C1 segment of cervical spinal cord (tissue), 14 donors: ENCODE results near the gene RNF41.
"Not testable (repeated sequence)": the region's sequence is repeated elsewhere in the genome, so short reads cannot be mapped to it uniquely, and the experiment has no call there.

ENCODE experiments used
- DNase-seq, 14 donors: peaks; one replicate each; lab custom pipeline; 2025; lab: John Stamatoyannopoulos, UW

RNF41 gene

DNA sequence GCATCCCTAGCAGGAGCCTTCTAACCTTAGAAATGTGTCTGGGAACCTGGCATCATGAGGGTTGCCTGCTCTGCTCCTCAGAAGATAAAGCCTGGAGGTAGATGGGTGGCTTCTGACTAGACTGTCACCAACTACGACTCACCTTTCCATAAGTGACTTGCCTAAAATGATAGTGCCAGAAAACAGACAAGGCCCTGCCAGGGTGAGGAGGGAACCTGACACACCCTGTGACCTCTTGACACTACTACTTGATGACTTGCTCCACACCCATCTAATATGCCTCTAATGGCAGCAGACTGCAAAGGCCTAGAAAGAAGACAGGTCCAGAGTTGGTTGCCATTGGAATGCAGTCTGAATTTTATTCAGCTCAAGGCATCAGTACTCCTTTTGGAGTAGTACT is 9.4 kb downstream of the RNF41 start:
- DNase-seq, result no peak

DNA sequence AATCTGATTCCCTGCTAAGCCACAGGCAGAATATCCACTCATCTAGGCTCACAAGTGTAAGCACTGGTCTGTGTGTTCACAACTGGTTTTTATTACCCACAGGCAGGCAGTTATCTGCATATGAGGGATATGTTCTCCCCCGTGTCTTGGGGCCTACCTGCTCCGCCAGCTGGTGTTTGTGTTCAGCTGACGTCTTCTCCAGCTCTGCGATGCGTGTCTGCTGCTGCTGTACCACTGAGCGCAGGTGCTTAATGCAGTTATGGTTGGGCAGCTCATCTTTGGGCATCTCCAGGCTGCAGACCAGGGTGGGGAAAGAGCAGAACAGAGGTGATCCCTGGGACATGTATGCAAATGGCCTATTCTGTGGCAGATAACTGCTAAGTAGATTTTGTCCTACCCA is 13.7 kb downstream of the RNF41 start:
- DNase-seq, result no peak

DNA sequence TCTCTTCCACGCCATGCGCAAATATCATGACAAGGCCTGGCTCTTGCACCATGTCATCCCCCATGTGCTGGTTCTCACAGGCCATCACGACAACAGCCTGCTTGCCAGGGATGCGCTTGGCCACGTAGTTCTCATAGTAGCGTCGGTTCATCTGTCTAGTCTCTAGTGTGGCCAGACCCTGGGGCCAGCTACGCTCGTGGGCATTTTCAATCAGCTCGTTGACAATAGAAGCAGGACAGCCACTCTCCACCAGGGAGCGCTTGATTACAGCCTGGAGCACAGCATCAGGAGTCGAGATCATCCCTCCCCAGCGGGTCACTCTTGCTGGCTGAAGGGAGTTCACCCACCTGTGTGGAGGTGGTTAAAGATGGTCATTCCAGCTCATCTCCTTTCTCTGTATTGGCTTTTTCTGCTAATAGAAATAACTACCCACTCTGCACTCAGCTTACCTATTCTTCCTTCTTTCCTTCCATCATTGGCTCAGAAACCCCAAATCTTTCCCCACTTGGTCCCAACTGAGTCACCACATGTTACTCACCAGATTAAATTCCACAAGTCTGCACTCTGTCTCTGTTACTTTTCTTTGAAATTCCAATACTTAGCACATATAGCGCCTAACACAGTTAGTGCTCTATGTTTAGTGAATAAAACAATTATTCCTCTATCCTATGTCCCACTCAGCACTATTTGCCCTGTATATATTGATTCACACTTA is 15.1 kb downstream of the RNF41 start:
- peak in 6 of 14 donors; percentile 5 to 29 (median 23) for DNase-seq

DNA sequence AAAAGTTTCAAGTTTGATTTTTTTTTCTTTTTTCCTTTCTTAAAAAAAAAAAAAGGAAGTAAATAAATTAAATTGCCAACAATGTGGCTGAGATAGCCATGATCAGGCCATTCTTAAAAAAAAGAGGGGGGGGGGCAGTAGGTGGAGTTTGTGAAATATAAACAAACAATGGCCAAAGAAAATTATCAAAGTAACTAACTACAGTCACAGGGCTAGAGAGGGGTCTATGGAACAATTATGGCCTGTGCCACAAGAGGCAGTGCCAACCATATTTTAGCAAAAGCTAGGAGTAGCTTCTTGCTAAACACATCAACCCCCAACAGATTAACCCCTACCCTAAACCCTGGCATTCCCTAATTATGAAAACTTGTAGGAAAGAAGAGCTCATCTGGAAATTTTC is 16.3 kb downstream of the RNF41 start:
- no peak for DNase-seq

DNA sequence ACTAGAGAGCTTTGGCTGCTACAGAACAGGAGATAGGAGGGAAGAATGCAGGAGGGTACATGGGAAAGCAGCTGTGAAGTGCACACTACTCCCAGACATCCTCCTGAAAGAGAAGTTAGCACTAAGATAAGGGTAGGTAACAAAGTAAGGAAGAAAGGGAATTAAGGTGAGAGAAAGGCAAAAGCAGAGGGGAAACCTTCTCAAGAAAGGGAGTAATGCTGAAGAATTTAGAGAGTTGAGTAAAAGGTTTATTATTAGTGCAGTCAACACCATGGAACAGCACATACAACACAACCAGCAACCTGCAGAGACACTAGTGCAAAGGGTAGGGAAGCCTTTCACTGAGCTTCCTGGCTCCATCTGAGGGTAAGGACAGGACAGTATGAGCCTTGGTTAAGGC is 17.4 kb downstream of the RNF41 start:
- DNase-seq, result no peak

DNA sequence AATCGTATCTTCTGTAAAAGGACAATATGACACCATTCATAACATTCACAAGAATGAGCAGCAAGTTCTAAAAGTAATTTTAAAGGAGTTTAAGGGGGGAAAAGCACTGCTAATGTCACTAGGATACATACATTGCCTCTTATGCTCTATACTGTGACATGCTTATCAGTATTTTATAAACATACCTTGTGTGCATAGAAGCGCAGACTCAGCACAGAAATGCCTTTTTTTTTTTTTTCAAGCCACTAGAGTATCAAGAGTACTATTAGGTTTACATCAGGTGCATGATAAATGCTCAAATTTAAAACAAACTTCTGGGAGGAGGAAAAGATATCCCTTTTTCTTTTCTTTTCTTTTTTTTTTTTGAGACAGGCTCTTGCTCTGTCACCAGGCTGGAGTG is 18.9 kb downstream of the RNF41 start:
- DNase-seq, result no peak

DNA sequence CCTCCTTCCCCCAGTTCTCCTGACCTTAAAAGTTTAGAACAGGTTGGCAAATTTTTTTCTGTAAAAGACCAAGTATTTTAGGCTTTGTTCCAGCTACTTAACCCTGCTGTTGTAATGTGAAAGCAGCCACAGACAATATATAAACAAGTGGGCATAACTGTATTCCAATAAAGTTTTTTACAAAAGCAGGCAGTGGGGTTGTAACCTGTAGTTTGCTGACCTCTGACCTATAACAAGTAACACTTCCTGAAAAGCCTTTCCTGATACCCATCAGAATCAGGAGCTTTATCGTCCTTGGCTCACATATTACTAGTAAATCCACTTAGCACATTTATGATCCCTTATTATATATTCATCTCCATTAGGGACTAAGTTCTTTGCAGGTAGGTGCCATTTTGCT is 19.4 kb downstream of the RNF41 start:
- no peak for DNase-seq

DNA sequence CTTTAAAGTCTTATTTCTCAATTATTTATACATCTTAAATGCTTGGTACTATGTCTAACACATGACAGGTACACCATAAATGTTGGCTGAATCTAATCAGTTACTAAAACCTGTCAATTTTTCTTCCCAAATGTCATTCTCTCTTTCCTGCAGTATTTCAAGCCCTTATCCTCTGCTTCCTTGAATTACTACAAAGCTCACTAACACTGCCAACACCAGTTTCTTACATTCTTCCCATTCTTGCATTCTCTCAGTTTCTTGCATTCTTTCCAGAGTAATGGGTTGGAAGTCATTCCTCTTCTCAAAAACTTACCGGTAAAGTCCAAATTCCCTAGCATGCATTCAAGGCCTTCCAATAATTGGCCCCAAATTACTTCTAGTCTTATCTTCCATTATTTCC is 22.9 kb downstream of the RNF41 start:
- no peak for DNase-seq

DNA sequence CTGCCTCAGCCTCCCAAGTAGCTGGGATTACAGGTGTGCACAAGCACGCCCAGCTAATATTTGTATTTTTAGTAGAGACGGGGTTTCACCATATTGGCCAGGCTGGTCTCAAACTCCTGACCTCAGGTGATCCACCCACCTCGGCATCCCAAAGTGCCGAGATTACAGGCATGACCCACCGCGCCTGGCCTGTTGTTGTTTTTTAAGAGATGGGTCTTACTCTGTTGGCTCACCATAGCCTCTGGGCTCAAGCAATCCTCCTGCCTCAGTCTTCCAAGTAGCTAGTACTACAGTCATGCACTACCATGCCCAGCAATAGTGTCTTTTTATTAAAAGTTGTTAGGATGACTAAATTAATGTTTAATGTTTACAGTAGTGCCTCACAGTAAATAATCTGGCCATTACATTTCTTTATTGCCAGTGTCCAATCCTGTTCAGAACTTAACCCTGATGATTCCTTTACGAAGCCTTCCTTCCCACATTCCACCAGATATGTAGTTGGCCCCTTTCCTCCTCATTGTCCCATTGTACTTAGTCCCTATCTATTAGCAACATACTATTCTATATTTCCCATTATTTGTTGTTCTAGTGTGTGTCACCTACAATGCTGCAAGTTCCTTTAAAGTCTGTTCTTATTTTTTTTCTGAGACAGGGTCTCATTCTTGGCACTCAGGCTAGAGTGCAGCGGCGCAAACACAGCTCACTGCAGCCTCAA is 23.6 kb downstream of the RNF41 start:
- DNase-seq, result no peak

DNA sequence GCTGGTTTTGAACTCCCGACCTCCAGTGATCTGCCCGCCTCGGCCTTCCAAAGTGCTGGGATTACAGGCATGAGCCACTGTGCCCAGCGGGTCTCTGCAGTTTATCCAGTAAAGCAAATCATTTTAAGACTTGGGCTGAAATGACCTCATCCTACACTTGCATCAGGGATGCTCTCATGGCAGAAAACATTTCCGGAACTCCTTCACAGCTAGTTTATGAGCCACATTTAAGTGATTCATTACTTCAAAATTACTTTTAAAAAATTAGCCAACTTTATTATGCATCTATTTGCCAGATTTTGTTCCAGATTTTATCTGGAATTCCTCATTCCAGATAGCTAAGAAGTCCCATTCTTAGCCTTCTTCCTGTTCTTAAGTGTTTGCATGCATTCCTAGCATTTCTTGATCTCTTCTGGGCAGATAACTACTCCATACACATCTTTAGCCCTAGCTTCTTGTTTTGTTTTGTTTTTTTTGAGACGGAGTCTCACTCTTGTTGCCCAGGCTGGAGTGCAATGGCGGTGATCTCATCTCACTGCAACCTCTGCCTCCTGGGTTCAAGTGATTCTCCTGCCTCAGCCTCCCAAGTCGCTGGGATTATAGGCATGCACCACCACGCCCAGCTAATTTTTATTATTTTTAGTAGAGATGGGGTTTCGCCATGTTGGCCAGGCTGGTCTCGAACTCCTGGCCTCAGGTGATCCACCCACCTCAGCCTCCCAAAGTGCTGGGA is 24.7 kb downstream of the RNF41 start:
- not testable (repeated sequence) for DNase-seq

DNA sequence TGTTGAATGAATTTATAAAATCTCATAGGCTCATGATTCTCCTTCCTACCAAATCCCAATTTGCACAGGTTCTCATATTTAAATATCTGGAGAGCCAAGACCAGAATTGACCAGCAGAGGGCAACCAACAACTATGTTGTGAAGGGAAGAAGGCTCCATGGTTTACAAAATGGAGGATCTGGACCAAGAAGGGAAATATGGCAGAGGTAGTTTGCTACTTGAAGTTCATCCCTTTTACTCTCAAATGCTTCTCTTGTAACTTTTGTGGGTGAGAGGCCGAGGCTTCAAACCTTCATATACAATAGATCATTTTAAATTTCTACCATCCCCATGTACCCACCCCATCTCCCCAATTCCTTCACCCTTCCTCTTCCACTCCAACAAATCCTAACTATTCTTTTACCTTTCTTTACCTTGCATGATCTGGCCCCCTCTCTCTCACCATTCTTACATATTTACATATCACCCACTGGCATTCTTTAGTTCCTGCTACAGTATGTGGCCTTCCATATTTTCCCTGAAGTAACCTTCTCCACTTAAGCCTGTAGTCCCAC is 28.6 kb downstream of the RNF41 start:
- peak in 10 of 14 donors; percentile 3 to 59 (median 10) for DNase-seq

DNA sequence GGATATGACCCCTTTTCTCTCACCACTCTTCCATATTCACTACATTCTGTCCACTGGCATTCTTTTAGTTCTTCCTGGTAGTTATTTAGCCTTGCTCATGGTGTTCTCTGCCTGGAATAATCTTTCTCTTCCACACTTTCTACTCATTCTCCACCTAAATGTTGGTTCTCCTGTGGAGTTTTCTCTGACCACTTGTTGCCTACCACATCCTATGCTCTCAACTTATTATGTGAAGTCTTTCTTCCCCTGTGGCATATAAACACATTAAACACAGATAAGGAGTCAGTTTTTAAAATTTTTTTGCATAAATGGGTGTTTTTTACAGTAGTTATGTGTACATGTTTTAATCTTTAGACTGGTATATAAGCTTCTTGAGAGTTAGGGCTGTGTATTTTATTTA is 29.1 kb downstream of the RNF41 start:
- DNase-seq, result no peak

DNA sequence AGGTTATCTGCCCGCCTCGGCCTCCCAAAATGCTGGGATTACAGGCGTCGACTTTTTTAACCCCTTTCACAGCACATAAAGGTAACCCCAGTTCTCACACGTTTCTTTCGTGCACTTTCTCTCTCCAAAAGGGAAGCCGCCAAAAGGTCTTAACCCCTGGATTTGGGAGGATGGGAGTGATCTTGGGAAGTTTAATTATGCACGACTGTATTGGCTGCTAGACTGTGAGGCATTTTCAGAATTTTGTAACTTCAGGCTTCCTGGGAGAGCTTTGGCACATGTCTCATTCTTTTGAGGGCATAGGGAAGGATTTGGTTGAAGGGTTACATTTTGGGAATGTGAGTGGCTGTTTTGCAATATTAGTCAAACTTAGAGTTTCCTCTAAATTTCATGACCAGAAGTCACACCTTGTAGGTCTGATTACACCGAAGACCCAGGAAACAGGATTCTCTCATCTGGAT is 31.0 kb downstream of the RNF41 start:
- peak in 1 of 14 donors; percentile 31 for DNase-seq

DNA sequence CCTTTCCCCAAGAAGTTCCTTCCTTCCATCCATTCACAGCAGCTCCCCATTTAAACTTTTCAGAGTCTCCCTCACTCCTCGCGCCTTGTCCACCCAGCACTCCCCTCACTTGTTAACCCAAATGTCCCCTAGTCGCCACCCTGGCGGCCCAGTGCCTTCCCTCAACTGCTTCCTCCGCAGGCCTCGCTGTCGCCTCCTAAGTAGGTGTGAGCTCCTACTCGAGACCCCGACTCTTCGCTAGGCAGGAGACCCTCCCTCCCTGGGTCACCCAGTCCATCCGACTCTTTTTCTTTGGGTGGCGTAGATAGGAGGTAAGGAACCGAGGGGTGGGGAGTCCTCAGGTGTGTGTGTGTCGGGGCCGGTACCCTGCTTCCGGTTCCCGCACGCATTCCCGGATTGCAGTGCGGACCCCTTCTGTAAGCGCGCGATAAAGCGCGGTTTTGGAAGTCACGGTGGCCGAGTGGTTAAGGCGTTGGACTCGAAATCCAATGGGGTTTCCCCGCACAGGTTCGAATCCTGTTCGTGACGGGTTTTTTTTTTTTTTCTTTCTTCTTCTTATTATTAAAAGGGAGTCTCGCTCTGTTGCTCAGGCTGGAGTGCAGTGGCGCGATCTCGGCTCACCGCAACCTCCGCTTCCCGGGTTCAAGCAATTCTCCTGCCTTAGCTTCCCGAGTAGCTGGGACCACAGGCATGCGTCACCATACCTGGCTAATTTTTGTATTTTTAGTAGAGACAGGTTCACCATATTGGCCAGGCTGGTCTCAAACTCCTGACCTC is 31.6 kb downstream of the RNF41 start:
- peak; percentile 21 to 82 (median 73) for DNase-seq

DNA sequence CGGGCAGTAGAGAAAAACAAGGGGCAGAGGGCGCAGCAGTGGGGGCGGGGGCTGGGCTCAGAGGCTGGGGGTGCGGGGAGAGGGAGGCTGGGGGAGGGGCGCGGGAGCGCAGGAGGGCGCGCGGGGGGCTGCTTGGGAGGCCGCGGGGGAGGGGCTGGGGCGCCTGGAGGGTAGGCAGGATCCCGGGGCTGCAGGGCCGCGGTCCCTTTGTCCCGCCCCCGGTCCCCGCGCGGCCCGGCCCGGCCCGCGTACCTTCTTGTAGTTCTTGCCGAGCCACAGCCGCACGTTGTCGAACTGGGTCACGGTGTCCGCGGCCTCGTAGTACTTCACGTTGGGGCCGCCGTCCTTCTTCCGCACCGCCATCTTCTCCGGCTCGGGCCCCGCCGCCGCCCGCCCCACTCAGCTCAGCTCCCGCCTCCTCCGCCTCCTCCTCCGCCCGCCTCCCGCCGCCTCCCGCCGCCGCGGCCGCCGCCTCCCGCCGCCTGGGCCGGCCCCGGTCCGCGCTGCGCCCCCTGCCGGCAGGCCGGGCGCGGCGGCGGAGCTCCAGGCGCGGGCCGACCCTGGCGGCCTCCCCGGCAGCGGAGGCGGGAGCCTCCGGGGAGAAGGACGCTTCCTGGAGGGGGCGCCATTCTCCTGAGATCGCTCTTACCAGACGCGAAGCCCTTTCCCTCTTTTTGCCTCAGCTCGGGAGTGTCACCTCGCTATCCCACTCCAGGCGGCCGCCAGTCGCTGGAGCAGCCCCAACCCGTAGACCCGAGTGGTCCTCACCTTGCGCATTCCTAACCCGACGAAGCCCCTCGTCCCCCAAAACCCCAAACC is 32.4 kb downstream of the RNF41 start, which contains the start of gene SMARCC2:
TSS of gene SMARCC2 (minus strand) at position 385 of the 819 bp plus-strand sequence. CDS start at position 363, 22 bp downstream.
- DNase-seq, result peak in 13 of 14 donors; percentile 38 to 86 (median 73)

DNA sequence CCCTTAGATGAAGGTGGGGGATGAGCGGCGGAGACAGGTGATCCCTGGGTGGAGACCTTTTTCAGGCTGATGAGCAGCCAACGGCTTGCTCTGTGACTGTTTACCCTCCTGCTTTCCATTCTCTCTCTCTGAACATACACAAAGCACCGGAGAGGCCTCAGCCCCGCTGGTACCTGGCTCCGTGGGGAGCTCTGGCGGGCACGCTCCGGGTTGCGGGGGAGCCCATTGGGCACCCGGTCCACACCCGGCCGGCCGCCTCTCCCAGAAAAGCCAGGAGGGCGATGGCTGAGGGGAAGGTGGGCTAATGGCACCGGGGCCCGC is 33.0 kb downstream of the RNF41 start:
- DNase-seq, result peak in 5 of 14 donors; percentile 24 to 45 (median 42)

DNA sequence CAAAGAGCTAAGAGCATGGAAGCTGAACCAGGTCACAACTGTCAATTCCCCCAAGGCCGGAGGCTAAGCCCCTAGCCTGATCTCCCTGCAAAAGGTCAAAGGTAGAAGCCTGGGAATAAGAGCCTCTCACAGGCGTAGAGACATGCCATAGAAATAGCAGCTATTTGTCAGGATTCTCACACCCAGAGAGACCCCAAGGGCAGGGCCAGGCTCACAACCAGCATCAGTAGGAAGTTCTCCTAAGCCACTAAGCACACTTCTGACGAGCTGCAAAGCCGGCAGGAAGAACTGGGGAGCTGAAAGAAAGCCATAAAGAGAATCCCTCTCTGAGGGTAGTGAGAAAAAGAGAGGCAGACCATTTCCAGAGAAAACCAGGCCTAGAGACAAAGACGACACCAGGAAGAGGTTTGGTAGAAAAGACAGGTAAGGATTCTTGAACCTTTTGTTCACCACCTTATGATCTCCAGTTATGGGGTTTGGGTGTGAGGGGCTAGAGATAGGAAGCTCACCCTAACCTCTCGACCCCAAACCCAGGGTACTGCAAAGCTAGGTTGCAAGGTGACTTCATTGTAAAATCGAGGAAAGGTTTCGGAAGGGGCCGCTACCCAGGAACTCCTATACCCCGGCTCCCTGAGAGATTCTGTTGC is 33.5 kb downstream of the RNF41 start:
- DNase-seq, result no peak

DNA sequence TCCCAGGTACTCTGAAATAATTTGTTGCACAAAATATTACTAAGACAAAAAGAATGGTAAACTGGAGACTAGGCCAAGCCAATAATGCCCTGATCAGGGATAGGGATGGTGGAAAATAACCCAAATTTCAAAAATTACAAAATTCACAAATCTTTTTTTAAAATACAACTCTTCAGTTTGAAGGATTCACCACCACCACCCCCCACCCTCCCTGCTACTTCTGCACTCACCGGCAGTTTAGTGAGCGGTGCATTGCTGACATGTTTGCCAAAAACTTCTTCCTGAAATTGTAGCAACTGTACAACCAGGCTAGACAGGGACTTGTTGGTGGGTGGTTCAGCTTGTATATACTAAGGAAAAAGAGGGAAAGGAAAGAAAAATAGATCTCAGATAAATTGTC is 34.8 kb downstream of the RNF41 start:
- DNase-seq, result no peak

DNA sequence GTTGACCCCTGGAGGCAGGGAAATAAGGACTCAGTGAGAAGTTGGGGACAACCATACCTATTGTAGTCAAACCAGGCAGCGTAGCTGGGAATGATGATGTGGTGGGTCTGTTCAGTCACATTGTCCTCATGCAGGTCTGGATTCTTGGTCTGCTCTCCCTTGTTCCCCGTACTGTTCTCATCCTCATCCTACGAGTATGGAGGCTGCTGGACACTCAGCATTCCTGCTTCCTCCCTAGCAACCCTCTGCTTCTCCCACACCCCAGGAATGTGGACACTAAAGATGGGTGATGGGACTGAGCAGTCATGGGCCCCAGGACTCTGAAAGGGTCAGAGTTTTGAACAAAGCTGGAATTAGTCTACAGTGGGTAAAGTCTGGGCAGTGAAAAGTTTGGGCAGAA is 43.4 kb downstream of the RNF41 start:
- no peak for DNase-seq

DNA sequence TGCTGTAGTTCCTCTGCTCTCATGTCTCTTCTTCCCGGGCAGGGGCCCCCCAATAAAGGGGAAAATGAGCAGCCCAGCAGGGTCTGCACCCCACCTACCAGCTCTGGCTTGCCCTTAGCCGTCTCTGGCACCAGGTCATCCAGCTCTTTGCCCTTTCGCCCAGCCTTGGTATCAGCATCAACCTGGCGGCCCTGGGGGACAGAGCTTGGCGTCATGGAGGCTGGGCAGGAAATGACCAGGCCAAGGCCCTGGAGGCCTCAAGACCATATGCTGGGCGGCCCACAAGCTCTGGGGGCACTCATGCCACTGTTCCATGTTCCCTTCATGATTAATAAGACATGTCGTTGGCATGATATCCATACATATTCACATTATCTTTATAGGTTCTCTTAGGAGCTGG is 48.9 kb downstream of the RNF41 start:
- no peak for DNase-seq
